Esophagus muscularis mucosa (tissue), 4 donors: Measurements from ENCODE around the gene SSPN. TPM values are rescaled to one million over a fixed set of nuclear protein-coding genes. Genes with fewer than 3 reads are reported as not detected.

Source experiments
- DNase-seq: peaks from one replicate; pipeline ENCODE4 v3.0.0-alpha.2; 2017; ENCODE audit errors: extremely low spot score
- H3K27ac ChIP-seq, 4 donors: fragments of 200-600 bp; sonication (generic); replicated peaks in 1 of 4; 1 replicate in 3 of 4; 2 replicates in 1 of 4; pipeline ENCODE4 v1.5.1; 2016 to 2019; ENCODE audit warnings: mild to moderate bottlenecking in 1 of 4
- H3K27me3 ChIP-seq, 4 donors: fragments of 200-600 bp; sonication (generic); one replicate each; pipeline versions ENCODE4 v1.5.1 to v1.6.0; 2016 to 2019
- H3K36me3 ChIP-seq, 4 donors: fragments of 200-600 bp; sonication (generic); one replicate each; pipeline ENCODE4 v1.5.1; 2016 to 2019
- H3K4me1 ChIP-seq, 4 donors: fragments of 200-600 bp; sonication (generic); one replicate each; pipeline ENCODE4 v1.5.1; 2016 to 2019
- H3K4me3 ChIP-seq, 4 donors: fragments of 200-600 bp; sonication (generic); 1 replicate in 2 of 4; 2 replicates in 2 of 4; pipeline ENCODE4 v1.5.1; 2016 to 2019; ENCODE audit warnings: mild to moderate bottlenecking in 4 of 4, moderate library complexity in 1 of 4
- H3K9me3 ChIP-seq, 4 donors: fragments of 200-600 bp; sonication (generic); 1 replicate in 3 of 4; 2 replicates in 1 of 4; pipeline ENCODE4 v1.5.1; 2016 to 2019
- EP300 ChIP-seq: sonication (generic); formaldehyde crosslinking; IDR thresholded peaks from one replicate; pipeline ENCODE4 v1.6.1; 2017; ENCODE audit warnings: antibody characterized with exemption
- POLR2A ChIP-seq: fragments of 450-650 bp; IDR thresholded peaks from one replicate; pipeline ENCODE4 v1.6.1; 2017; ENCODE audit warnings: antibody characterized with exemption, moderate library complexity, mild to moderate bottlenecking, low read depth
- POLR2AphosphoS5 ChIP-seq, 2 donors: sonication (generic); formaldehyde crosslinking; IDR thresholded peaks; one replicate each; pipeline ENCODE4 v1.6.1; 2017; ENCODE audit warnings: antibody characterized with exemption in 2 of 2
- WGBS: methylation state at CpG from one replicate; pipeline ENCODE4 v1.1.5; 2018; 5-methylcytosine and 5-hydroxymethylcytosine counted together
- intact Hi-C: fragments of 100-400 bp; cut with DNase I; formaldehyde crosslinking; loops from one replicate; pipeline ENCODE4 v1.15.1; 2023
- total RNA-seq, 4 donors: library from RNA; depleted of rRNA; stranded (reverse); fragments of >200 nt; gene quantifications; one replicate each; pipeline versions ENCODE4 v1.1.0 to v1.2.1, GENCODE V29; 2016
- TF ChIP-seq, protein P1 (sequence below), 3 experiments: fragments of 200-600 bp in 2 of 3; fragments of 450-650 bp in 1 of 3; sonication (generic) in 2 of 3; IDR thresholded peaks; one replicate each; pipeline ENCODE4 v1.5.1; 2017 to 2019; ENCODE audit warnings: antibody characterized with exemption in 3 of 3, mild to moderate bottlenecking in 2 of 3, moderate library complexity in 1 of 3

SSPN gene
- total RNA-seq, 4 donors from 2014 or later: 36.4 to 81.8 (median 64.9) TPM

DNA sequence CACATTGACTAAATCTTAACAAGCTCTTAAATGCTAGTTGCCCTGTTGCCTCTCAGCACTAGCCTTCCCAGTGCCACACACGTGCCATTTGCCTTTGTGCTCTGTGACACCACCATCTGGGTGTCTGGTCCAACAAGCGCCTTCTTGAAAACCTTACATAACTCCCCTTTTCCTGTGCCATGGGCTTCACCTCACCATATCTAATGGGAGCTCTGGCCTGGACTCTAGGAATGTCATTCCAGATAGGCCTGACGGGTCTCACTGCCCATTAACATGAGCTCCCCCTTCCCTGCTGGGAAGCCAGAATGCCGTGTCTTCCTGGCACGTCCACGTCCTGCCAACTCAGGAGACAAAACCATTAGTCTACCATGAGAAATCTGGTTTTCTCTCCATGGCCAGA lies 24.4 kb downstream of the SSPN start:
- Histone ChIP-seq H3K27ac (no peak overlapping the region), H3K4me1 (no peaks in the 10 kb centered on the region), H3K36me3 (no peaks in the 10 kb centered on the region), H3K4me3 (no peak overlapping the region), H3K9me3 (no peaks in the 10 kb centered on the region), H3K27me3 (no peaks in the 10 kb centered on the region)
- TF ChIP-seq EP300 (no peak), POLR2AphosphoS5 (IDR thresholded peaks at IDR 0.05) (no peak)
- TF ChIP-seq, protein P1, sequence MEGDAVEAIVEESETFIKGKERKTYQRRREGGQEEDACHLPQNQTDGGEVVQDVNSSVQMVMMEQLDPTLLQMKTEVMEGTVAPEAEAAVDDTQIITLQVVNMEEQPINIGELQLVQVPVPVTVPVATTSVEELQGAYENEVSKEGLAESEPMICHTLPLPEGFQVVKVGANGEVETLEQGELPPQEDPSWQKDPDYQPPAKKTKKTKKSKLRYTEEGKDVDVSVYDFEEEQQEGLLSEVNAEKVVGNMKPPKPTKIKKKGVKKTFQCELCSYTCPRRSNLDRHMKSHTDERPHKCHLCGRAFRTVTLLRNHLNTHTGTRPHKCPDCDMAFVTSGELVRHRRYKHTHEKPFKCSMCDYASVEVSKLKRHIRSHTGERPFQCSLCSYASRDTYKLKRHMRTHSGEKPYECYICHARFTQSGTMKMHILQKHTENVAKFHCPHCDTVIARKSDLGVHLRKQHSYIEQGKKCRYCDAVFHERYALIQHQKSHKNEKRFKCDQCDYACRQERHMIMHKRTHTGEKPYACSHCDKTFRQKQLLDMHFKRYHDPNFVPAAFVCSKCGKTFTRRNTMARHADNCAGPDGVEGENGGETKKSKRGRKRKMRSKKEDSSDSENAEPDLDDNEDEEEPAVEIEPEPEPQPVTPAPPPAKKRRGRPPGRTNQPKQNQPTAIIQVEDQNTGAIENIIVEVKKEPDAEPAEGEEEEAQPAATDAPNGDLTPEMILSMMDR (IDR thresholded peaks at IDR 0.05): no peak
- intact Hi-C loops: loop anchor here (10.0 kb wide), 1 partner anchor 95 kb away; the partner anchor contains the start of gene BHLHE41
- 92% methylated on average over 6 of the region's 6 CpGs for WGBS
- DNase-seq: no peak

DNA sequence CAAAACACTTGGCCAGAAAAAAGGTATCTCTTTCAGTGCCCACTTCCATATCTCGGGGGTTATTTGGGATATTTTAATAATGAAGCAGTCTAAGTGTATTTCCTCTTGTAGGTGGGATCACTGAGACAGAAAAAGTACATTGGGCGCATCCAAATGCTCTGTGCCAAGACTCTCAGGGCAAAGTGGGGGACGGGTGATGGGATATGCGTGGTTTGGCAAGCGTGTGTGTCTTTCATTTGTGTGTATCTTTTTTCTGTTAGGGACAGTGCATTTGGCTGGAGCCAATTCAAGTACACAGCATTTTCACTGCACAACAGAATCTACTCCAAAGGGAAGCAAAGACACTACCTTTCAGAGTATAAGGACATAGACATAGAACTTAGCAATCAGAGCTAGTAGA lies 29.3 kb downstream of the SSPN start:
- Histone ChIP-seq H3K36me3 (no peaks in the 10 kb centered on the region), H3K27ac (no peak overlapping the region), H3K4me3 (no peak overlapping the region), H3K27me3 (no peaks in the 10 kb centered on the region), H3K4me1 (peaks cover 7 to 20% (median 18%) of the 10 kb centered on the region in 4 donors), H3K9me3 (no peaks in the 10 kb centered on the region)
- intact Hi-C loops: loop anchor here (10.0 kb wide), 1 partner anchor 100 kb away; the partner anchor contains the start of gene BHLHE41
- no peak for DNase-seq
- WGBS: 91% methylated on average over 5 of the region's 5 CpGs
- TF ChIP-seq EP300: no peak
- no peak for TF ChIP-seq POLR2AphosphoS5 (IDR thresholded peaks at IDR 0.05)
- TF ChIP-seq, protein P1 (IDR thresholded peaks at IDR 0.05): no peak
- TF ChIP-seq POLR2A: no peak

- 54% methylated on average over 10 of the region's 10 CpGs for WGBS
- H3K9me3 ChIP-seq: no peaks in the 10 kb centered on the region
- H3K27ac ChIP-seq: peak overlapping the region; percentile 74 to 85 (median 84)
- no peak for DNase-seq
- peaks cover 7 to 20% (median 18%) of the 10 kb centered on the region in 4 donors for H3K4me1 ChIP-seq
- peak overlapping the region; percentile 49 to 64 (median 56) for H3K4me3 ChIP-seq
- TF ChIP-seq POLR2A: no peak
- TF ChIP-seq, protein P1 (IDR thresholded peaks at IDR 0.05): no peak
- no peak for TF ChIP-seq EP300
- no peak for TF ChIP-seq POLR2AphosphoS5 (IDR thresholded peaks at IDR 0.05)
- no peaks in the 10 kb centered on the region for H3K27me3 ChIP-seq
- no peaks in the 10 kb centered on the region for H3K36me3 ChIP-seq
- intact Hi-C loops: loop anchor here (10.0 kb wide), 1 partner anchor 101 kb away; the partner anchor contains the start of gene BHLHE41
Measured at GRCh38 chr12:26226122-26226521, 30.7 kb downstream of the SSPN start.

- H3K4me1 ChIP-seq: peaks cover 7 to 25% (median 18%) of the 10 kb centered on the region in 4 donors
- TF ChIP-seq EP300: no peak
- TF ChIP-seq POLR2AphosphoS5 (IDR thresholded peaks at IDR 0.05): peak; percentile 16 to 42
- 4% methylated on average over 29 of the region's 44 CpGs for WGBS
- intact Hi-C loops: loop anchor here (10.0 kb wide), 1 partner anchor 102 kb away; the partner anchor contains the start of gene BHLHE41
- no peaks in the 10 kb centered on the region for H3K36me3 ChIP-seq
- H3K27ac ChIP-seq: peak overlapping the region; percentile 74 to 85 (median 84)
- DNase-seq: no peak
- peak overlapping the region; percentile 49 to 64 (median 56) for H3K4me3 ChIP-seq
- H3K27me3 ChIP-seq: no peaks in the 10 kb centered on the region
- no peaks in the 10 kb centered on the region for H3K9me3 ChIP-seq
Measured at GRCh38 chr12:26226629-26227360, 31.4 kb downstream of the SSPN start.

GRCh38 chr12:26227361-26227745 lies 32.0 kb downstream of the SSPN start:
- WGBS: 46% methylated on average over 6 of the region's 6 CpGs
- no peaks in the 10 kb centered on the region for H3K9me3 ChIP-seq

More at GRCh38 chr12:26227361-26227745, 32.0 kb downstream of the SSPN start:
- H3K4me3 ChIP-seq: peak overlapping the region; percentile 49 to 64 (median 56)
- no peaks in the 10 kb centered on the region for H3K36me3 ChIP-seq
- peak overlapping the region; percentile 74 to 85 (median 84) for H3K27ac ChIP-seq
- no peaks in the 10 kb centered on the region for H3K27me3 ChIP-seq
- intact Hi-C loops: loop anchor here (10.0 kb wide), 1 partner anchor 103 kb away; the partner anchor contains the start of gene BHLHE41
- TF ChIP-seq, protein P1 (IDR thresholded peaks at IDR 0.05): no peak
- no peak for TF ChIP-seq EP300
- no peak for TF ChIP-seq POLR2A
- no peak for TF ChIP-seq POLR2AphosphoS5 (IDR thresholded peaks at IDR 0.05)
- peaks cover 7 to 29% (median 18%) of the 10 kb centered on the region in 4 donors for H3K4me1 ChIP-seq
- no peak for DNase-seq
